ENCODE data around the gene HOXB7.
A peak's percentile ranks its signal among the peaks of the same experiment; 100 is the strongest.

Gene HOXB7

GRCh38 chr17:48622857-48623256, 12.0 kb upstream of the HOXB7 start:
- no peak for DNase-seq

DNA sequence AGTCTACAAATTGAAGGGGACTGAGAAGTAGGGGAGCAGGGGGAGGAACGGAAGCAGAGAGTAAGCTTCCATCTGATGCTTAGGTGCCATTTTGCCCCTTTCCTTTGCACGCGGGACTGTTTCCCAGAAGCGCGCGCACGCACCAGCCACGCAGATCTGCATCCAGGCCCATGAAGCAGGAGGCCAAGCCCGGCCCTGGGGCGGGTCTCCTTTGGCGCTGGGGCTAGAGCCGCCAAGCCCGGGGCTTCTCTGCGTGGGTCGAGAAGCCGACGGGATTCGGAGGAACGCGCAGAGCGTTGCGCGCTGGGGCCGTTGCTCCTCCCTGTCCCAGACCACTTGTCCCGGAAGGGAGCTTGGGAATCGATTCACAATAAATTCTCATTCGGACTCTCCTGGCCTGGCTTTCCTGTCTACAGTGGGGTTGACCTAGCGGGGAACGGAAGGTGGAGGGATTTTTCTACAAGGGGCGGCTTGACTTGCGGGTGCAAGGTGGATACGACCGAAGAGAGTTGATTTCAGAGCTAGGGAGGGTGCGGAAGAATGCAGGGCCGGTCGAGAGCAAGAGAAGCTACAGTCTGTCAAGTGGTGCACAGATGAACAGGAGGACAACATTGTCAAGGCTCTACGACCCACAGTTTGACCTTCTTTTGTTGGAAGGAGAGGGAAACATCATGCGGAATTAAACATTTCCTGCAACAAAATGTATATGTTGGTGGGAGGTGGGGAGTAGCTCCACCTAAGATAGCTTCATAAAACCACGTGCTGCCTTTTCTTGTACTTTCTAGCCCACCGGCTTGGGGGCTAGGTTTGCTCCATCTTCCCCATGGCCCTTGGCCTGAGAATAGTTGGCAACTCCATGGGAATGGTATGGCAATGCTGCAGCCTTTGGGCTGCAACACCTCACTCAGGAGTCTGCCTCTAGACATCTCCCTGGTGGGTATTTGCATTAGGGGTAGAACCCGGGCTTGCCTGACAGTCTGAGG, 10.9 kb upstream of the HOXB7 start:
- no peak for DNase-seq

- DNase-seq = no peak
Observed at GRCh38 chr17:48620461-48621139, 9.8 kb upstream of the HOXB7 start.

DNA sequence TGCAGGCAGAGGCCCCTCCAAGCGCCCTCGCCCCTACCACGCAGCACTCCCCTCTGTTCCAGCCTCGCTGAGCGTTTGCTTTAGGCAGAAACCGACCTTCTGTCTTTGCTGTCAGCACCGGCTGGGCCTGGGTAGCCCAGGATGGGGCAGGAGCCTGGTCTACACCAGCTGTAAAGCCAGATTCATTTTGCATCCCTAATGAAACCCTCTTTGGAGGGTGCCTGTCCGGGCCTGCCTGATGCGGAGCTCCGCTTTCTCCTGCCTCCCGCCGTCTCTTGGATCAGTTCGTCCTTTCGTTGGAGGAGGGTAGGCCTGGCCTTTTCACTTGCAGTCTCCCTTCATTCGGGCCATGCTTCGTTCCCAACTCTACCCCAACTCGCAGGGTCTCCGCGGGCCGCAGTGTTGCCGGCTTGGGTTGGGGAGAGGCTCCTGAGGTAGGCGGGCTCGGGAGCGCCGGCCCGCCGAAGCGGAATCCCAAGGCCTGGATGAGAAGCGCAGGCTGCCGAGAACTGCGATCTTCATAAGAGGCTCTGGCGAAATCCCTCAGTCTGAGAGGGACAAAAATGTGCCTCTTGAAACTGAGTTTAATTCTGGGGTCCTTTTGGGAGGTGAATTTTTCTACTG, 9.1 kb upstream of the HOXB7 start:
- no peak for DNase-seq

GRCh38 chr17:48618256-48618896, 7.6 kb upstream of the HOXB7 start:
- peak; percentile 88 for DNase-seq

DNA sequence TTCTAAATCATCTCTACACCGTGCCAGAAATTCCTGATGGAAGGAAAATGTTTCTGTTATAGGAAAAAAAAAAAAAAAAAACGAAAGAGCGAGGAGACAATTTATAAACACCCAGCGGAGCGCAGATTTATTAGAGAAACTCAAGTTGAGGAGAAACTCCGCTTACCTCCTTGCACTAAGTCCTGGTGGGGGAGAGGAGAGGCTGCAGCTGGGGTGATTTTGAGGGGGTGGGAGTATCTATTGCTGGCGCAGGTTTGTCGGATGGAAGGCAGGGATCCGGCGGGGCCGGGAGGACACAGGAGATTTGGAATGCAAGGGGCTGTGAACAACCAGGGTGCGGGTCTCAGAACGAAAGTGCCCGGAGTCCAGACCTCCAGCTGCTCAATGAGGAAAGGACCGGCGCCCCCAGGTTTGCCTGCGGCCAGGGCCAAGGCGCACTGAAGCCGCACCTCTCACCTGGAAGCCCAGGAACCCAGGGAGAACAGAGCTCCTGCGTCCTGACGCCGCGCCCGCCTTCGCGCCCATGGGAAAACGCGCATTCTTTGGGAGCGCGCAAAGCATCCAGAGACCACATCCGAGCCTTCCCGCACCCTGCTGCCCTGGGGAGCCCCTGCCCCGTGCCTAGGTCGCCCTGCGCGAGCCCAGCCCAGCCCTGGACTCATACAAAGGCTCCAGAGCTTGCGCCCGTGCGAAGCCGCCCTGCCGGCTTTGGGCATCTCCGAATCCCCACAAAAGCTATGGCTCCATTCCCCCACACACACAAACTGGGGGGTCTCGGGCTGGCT, 6.8 kb upstream of the HOXB7 start:
- DNase-seq = no peak

DNA sequence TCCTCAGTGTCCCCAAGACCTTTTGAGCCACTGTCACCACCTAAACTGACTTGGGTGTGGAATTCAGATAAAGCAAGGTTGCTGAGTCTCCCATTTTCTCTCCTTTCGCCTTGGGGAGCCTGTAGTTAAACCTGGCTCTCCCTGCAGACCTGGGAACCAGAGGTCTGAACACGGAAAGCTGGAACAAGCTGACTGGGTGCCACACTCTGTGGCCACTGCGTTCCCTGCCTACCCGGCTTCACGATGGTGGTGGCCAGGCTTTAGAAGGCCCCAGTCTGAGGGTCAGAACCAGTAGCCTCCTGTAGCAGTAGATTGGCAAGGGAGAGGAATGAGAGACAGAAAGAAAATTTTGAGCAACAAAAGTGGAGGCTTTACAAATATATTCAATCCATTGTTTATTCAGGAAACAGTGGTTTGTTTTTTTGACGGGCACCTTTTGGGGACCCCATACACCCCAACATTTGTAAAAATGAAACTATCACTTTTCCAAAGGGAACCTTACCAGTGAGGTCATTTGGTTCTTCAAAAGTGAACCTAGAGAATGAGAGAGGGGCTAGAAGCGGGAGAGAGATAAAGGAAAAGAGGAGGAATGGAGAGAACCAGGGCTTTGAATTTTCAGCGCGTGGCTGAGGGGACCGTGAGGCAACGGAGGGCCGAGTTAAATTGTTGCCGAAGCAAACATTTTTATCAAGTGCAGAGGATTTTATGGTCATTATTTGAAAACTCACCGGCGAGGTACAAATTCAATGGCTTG, 6.1 kb upstream of the HOXB7 start:
- no peak for DNase-seq

- no peak for DNase-seq
Observed at GRCh38 chr17:48615963-48616716, 5.3 kb upstream of the HOXB7 start.

GRCh38 chr17:48615047-48615962, 4.5 kb upstream of the HOXB7 start, which contains the start of gene HOXB8:
Gene HOXB8, minus strand, starts transcription at chr17:48615292. Its CDS starts 588 bp downstream, at chr17:48614704.
- DNase-seq = no peak

- DNase-seq = peak; percentile 46
Observed at GRCh38 chr17:48613862-48614694, 3.3 kb upstream of the HOXB7 start.

DNA sequence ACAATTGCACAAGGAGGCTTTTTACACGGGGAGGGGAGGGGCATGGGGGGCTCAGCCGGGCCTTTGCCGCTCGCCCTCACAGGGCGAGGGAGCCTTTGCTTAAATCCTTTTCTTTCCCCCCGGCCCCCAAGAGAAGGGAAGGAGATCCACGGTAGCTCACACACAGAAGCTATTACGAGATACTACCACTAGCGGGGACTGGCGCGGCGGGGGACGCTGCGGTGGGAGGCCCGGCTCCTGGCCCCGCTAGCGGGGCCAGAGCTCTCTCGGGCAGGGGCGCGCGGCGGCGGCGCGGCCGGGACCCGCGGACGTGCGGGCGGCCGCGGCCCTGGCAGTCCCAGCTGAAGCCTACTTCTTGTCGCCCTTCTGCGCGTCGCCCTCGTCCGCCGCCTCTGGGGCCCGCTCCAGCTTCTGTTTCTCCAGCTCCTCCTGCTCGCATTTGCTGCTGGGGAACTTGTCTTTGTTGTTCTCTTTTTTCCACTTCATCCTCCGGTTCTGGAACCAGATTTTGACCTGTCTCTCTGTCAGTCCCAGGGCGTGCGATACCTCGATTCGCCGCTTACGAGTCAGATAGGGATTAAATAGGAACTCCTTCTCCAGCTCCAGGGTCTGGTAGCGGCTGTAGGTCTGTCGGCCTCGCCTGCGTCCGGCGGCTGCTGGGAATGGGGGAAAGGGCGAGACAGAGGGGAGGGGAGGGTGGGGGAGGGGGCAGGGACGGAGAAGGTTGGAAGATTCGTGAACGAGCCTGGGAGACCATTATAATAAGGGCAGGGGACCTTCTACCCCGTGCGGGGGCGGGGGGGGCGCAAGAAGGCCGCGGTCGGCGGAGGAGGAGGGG, 2.3 kb upstream of the HOXB7 start:
- DNase-seq = peak; percentile 56

- DNase-seq = no peak
Observed at GRCh38 chr17:48612456-48612853, 1.6 kb upstream of the HOXB7 start.

DNA sequence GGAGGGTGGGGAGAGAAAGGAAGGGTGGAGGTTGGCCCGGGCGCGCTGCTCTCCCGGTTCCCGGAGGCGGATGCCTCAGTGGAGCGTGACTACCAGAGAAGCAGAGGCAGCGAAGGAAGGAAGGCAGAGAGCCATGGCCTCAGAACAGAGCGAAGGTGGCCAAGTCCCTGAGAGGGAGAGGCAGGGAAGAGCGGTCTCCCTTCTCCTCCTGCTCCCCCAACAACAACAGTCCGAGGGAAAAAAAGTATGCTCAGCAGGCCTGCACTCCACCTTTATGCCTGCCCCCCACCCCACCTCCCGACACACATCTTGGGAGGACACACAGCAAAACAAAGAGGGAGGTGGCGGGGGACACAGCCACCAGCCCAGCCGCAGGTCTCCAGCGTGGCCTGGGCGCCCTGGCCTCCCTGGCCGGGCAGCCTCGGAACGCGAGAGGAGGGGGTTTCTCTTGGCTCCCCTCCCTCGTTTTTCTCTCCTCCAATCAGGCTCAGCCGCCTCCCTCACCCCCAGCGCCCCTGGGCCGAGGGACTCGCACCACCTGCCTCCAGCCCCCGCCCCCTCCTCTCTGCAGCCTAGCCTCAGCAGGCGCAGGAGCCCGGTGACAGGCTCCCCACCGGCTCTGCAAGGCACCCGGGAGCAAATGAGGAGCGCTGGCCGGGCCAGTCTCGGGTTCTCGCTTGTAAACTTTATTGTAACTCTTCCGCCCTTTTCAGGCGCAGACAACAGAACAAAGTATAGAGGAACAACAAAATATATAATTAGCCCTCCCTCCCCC, 1.1 kb upstream of the HOXB7 start:
- DNase-seq = no peak

DNA sequence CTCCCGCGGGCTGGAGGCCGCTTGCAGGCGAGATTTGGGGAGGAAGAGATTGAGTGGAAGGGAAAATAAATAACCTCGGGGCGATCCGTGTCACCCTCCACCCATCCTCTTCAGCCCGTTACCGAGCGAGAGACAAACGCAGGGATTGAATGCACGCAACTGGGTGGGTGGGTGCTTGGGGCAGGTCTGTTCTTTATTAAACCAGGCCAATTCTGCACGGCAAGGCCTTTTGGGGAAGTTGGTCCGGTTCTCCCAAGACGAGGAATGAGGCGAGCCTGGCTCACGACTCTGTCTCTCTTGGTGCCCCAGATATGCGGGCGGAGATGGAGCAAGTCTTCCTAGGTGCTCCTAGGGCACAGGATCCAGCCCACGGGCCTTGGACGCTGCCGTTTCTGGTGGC, 396 bp upstream of the HOXB7 start:
- DNase-seq = no peak

DNA sequence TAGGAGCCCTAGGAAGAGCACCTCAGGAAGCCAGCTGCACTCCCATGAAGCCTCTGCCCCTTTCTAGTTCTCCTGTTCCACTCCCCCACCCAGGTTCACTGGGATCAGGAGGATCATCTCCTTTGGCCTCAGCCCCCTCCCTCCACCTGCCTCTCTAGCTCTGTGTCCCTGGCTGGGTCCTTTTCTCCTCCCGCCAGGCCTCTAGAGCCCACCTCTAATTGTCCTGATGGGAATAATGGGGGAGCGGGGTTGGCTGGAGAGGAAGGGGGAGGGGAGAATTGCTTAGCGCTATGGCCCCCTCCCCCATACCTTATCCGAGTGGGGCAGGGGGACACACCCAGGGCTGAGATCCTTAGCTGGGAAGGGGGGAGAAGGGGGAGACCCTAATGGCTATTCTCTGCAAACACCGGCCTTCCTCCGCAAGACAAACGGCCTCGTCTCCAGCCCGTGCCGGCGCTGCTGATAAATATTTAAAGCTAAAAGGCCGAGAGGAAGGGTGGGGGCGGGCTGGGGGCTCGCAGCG, 997 bp downstream of the HOXB7 start:
- no peak for DNase-seq

GRCh38 chr17:48609033-48609432, 1.8 kb downstream of the HOXB7 start:
- no peak for DNase-seq

DNA sequence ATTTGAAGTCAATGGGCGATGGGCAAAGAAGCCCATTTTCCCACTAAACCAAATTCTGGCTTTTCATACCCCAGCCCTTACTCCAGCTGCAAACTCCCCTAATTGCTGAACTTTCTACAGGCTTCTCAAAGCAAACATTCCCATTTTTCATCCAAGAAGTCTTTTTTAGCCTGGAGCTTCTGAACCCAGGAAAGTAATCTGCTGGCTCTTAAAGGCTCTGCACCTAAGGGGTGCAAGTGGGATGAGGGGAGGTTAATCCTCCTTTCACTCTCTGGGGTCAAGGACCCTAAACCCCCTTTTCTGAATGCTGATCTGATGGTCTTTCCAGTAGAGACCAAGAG, 2.4 kb downstream of the HOXB7 start:
- DNase-seq = no peak
